Panc1 (cell line): Measurements from ENCODE around the gene HPCAL1.

Experiments
- CTCF ChIP-seq: fragments of 450-650 bp; IDR thresholded peaks from 2 replicates; pipeline ENCODE4 v1.5.1; 2017; ENCODE audit warnings: mild to moderate bottlenecking
- POLR2AphosphoS5 ChIP-seq: IDR thresholded peaks from 2 replicates; pipeline ENCODE4 v1.6.1; 2012; ENCODE audit warnings: mild to moderate bottlenecking, low read depth, low read length, moderate library complexity
- REST ChIP-seq, 2 experiments: IDR thresholded peaks; 2 replicates each; pipeline ENCODE4 v1.6.1; 2011 to 2012; ENCODE audit warnings: low read depth in 2 of 2, control low read depth in 1 of 2, low read length in 1 of 2, mild to moderate bottlenecking in 1 of 2, moderate library complexity in 1 of 2; ENCODE audit not compliant: insufficient read depth in 1 of 2
- SIN3A ChIP-seq: IDR thresholded peaks from 2 replicates; pipeline ENCODE4 v1.6.1; 2012; ENCODE audit warnings: low read depth, mild to moderate bottlenecking, low read length, moderate library complexity, borderline replicate concordance; ENCODE audit not compliant: insufficient read depth
- TCF7L2 ChIP-seq: IDR thresholded peaks from 2 replicates; pipeline ENCODE4 v1.6.1; 2011; ENCODE audit warnings: mild to moderate bottlenecking, low read depth, low read length, inconsistent platforms

DNA sequence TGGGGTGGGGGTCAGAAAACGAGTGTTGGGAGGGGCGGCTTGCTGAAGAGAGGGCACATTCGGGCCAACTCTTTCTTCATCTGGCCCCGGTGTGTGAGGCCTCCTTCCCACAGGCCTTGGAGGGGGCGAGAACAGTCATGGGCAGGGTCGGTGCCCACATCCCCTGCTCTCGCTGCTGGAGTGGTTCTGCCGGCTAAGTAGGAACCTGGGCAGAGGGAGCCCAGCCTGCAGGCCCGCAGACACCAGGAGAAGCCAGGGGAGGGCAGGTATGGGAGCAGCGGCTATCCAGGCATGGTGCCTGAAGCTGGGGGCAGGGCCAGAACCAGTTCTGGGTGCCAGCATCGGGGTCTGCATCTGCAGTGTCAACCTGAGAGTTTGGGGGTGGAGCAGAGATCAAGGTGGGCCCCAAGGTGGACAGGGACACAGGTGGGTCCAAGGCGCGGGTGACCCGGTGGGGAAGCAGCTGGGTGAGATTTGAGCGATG, 46.6 kb upstream of the HPCAL1 start:
- TF ChIP-seq CTCF, result no peak
- no peak for TF ChIP-seq POLR2AphosphoS5
- no peak for TF ChIP-seq REST (IDR thresholded peaks at IDR 0.05; ENCODE audit: insufficient read depth in 1 of 2, low read depth in 2 of 2, low read length in 1 of 2)
- no peak for TF ChIP-seq TCF7L2
- TF ChIP-seq SIN3A, result no peak
